CD14-positive monocyte (primary cell): ENCODE measurements around the gene ATP5PO. TPM values are rescaled to one million over a fixed set of nuclear protein-coding genes. Genes with fewer than 3 reads are reported as not detected.
A peak's percentile ranks its signal among the peaks of the same experiment; 100 is the strongest.

Experiments
- DNase-seq, 3 donors: peaks; one replicate each; pipeline ENCODE4 v3.0.0-alpha.2; 2011 to 2022
- H2AFZ ChIP-seq: 2 replicates; pipeline ENCODE4 v1.6.0; 2012; ENCODE audit warnings: mild to moderate bottlenecking, low read depth, low read length, inconsistent platforms; ENCODE audit not compliant: insufficient read depth, poor library complexity, severe bottlenecking
- H3K27ac ChIP-seq, 2 donors: 1 replicate in 1 of 2; 2 replicates in 1 of 2; pipeline ENCODE4 v1.5.1; 2012 to 2013; ENCODE audit warnings: low read length in 2 of 2, control low read depth in 1 of 2, inconsistent platforms in 1 of 2, low read depth in 1 of 2, mild to moderate bottlenecking in 1 of 2
- H3K27me3 ChIP-seq, 2 donors: one replicate each; pipeline versions ENCODE4 v1.6.0 to v1.6.1; 2011 to 2013; ENCODE audit warnings: low read length in 2 of 2; ENCODE audit not compliant: control insufficient read depth in 2 of 2, insufficient read depth in 2 of 2
- H3K36me3 ChIP-seq, 2 donors: replicated peaks in 1 of 2; 1 replicate in 1 of 2; 2 replicates in 1 of 2; pipeline versions ENCODE4 v1.5.1 to v1.6.1; 2012 to 2013; ENCODE audit warnings: low read length in 2 of 2, control low read depth in 1 of 2, inconsistent platforms in 1 of 2, mild to moderate bottlenecking in 1 of 2; ENCODE audit not compliant: insufficient read depth in 2 of 2, control insufficient read depth in 1 of 2
- H3K4me1 ChIP-seq, 2 donors: 1 replicate in 1 of 2; 2 replicates in 1 of 2; pipeline versions ENCODE4 v1.5.1 to v1.6.1; 2012 to 2013; ENCODE audit warnings: low read length in 2 of 2, control low read depth in 1 of 2, inconsistent platforms in 1 of 2, mild to moderate bottlenecking in 1 of 2, moderate library complexity in 1 of 2; ENCODE audit not compliant: insufficient read depth in 2 of 2, control insufficient read depth in 1 of 2
- H3K4me2 ChIP-seq: replicated peaks from 2 replicates; pipeline ENCODE3; 2012; ENCODE audit warnings: low read length, moderate library complexity, mild to moderate bottlenecking; ENCODE audit not compliant: poor library complexity, severe bottlenecking; ENCODE audit errors: extremely low read depth
- H3K4me3 ChIP-seq, 3 experiments: fragments of 200-600 bp in 1 of 3; sonication (generic) in 1 of 3; replicated peaks in 1 of 3; 1 replicate in 2 of 3; 2 replicates in 1 of 3; pipeline ENCODE4 v1.5.1; 2011 to 2013; ENCODE audit warnings: low read length in 3 of 3, mild to moderate bottlenecking in 3 of 3, control low read depth in 2 of 3, low read depth in 2 of 3, inconsistent platforms in 1 of 3, moderate library complexity in 1 of 3
- H3K79me2 ChIP-seq: 2 replicates; pipeline ENCODE4 v1.6.0; 2012; ENCODE audit warnings: mild to moderate bottlenecking, control low read depth, inconsistent platforms, low read length, moderate library complexity; ENCODE audit not compliant: insufficient read depth
- H3K9ac ChIP-seq: 2 replicates; pipeline ENCODE4 v1.6.0; 2017; ENCODE audit warnings: low read length, mild to moderate bottlenecking; ENCODE audit not compliant: insufficient read depth, poor library complexity, severe bottlenecking
- H3K9me3 ChIP-seq, 2 donors: replicated peaks in 1 of 2; 1 replicate in 1 of 2; 2 replicates in 1 of 2; pipeline versions ENCODE4 v1.5.1 to v1.6.1; 2012 to 2013; ENCODE audit warnings: low read length in 2 of 2, control low read depth in 1 of 2; ENCODE audit not compliant: control insufficient read depth in 1 of 2, insufficient read depth in 1 of 2
- H4K20me1 ChIP-seq: 2 replicates; pipeline ENCODE4 v1.6.0; 2012; ENCODE audit warnings: mild to moderate bottlenecking, low read length, control low read depth, moderate library complexity; ENCODE audit not compliant: insufficient read depth
- H3K27ac Mint-ChIP-seq, 7 donors: one replicate each; pipeline ENCODE4 v1.8.0; 2020; ENCODE audit warnings: mild to moderate bottlenecking in 7 of 7, mixed read lengths in 7 of 7, moderate library complexity in 6 of 7, inconsistent platforms in 2 of 7
- H3K27me3 Mint-ChIP-seq, 3 donors: one replicate each; pipeline ENCODE4 v1.8.0; 2021 to 2022; ENCODE audit warnings: low read depth in 3 of 3, mild to moderate bottlenecking in 3 of 3, mixed read lengths in 3 of 3, moderate library complexity in 3 of 3, inconsistent platforms in 1 of 3
- H3K36me3 Mint-ChIP-seq, 2 donors: one replicate each; pipeline ENCODE4 v1.8.0; 2020; ENCODE audit warnings: mixed read lengths in 2 of 2, inconsistent platforms in 1 of 2, mild to moderate bottlenecking in 1 of 2
- H3K4me1 Mint-ChIP-seq: one replicate; pipeline ENCODE4 v1.8.0; 2020; ENCODE audit warnings: mild to moderate bottlenecking, mixed read lengths
- H3K4me3 Mint-ChIP-seq, 2 donors: one replicate each; pipeline ENCODE4 v1.8.0; 2020; ENCODE audit warnings: mild to moderate bottlenecking in 2 of 2, mixed read lengths in 2 of 2, moderate library complexity in 1 of 2
- H3K9me3 Mint-ChIP-seq, 7 donors: one replicate each; pipeline ENCODE4 v1.8.0; 2020 to 2022; ENCODE audit warnings: mixed read lengths in 7 of 7, mild to moderate bottlenecking in 6 of 7, moderate library complexity in 6 of 7, inconsistent platforms in 2 of 7
- whole genome bisulfite sequencing: methylation state at CpG from one replicate; pipeline ENCODE4 v1.1.5; 2013; ENCODE audit warnings: missing lambda C conversion rate; ENCODE audit not compliant: insufficient coverage; 5-methylcytosine and 5-hydroxymethylcytosine counted together
- intact Hi-C, 2 donors: fragments of 100-400 bp; cut with micrococcal nuclease; formaldehyde crosslinking; loops; one replicate each; pipeline versions ENCODE4 v1.15.0 to v1.15.1; 2023
- polyA plus RNA-seq, 3 donors: library from polyadenylated mRNA; depleted of rRNA in 1 of 3; unstranded in 2 of 3; stranded (reverse) in 1 of 3; fragments of 300-500 nt in 2 of 3; fragments of >200 nt in 1 of 3; fragmentation: Illumina TruSeq in 2 of 3; gene quantifications; 1 replicate in 2 of 3; 2 replicates in 1 of 3; pipeline ENCODE4 v1.2.3, GENCODE V29; 2012 to 2021
- TF ChIP-seq, protein P1 (sequence below): fragments of 200-600 bp; IDR thresholded peaks from one replicate; pipeline ENCODE4 v1.8.0; 2022; ENCODE audit warnings: antibody characterized with exemption, mild to moderate bottlenecking

Gene ATP5PO
- polyA plus RNA-seq, 3 donors, result 153 to 397 (median 393) TPM

DNA sequence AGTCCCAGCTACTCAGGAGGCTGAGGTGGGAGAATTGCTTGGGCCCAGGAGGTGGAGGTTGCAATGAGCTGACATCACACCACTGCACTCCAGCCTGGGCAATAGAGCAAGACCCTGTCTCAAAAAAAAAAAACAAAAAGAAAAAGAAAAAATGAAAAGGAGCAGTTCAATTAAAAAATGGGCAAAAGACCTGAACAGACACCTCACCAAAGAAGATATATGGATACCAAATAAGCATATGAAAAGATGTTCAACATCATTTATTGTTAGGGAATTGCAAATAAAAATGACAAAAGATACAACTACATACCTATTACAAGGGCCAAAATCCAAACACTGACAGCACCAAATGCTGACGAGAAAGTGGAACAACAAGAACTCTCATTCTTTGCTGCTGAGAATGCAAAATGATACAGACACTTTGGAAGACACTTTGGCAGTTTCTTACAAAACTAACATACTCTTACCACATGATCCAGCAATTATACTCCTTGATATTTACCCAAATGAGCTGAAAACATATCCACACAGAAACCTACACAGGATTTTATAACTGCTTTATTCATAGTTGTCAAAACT, 28.7 kb upstream of the ATP5PO start:
- Mint-ChIP-seq H3K27me3 (peaks cover 0 to 2% (median 2%) of the 10 kb centered on the region in 3 donors), H3K9me3 (peaks cover 0 to 9% (median 3%) of the 10 kb centered on the region in 7 donors), H3K4me1 (peaks cover 43% of the 10 kb centered on the region), H3K4me3 (no peak overlapping the region), H3K36me3 (peaks cover under 1 to 9% of the 10 kb centered on the region in 2 donors), H3K27ac (peak overlapping the region in 1 of 7 donors; percentile 22)
- intact Hi-C loops, result loop anchor here in 1 of 2 donors (10.0 kb wide), 1 partner anchor 81 kb away; no protein-coding TSS in a partner anchor
- H4K20me1 ChIP-seq, result no peaks in the 10 kb centered on the region
- 100% methylated on average over 1 of the region's 1 CpG for WGBS
- H3K9me3 ChIP-seq, result no peaks in the 10 kb centered on the region
- no peak overlapping the region for H3K27ac ChIP-seq
- H3K36me3 ChIP-seq, result no peaks in the 10 kb centered on the region
- H3K4me1 ChIP-seq, result peaks cover 21 to 29% of the 10 kb centered on the region in 2 donors
- no peaks in the 10 kb centered on the region for H3K79me2 ChIP-seq
- H3K27me3 ChIP-seq, result no peaks in the 10 kb centered on the region
- no peak overlapping the region for H3K4me2 ChIP-seq
- no peak overlapping the region for H2AFZ ChIP-seq
- no peak overlapping the region for H3K4me3 ChIP-seq
- no peak for DNase-seq
- TF ChIP-seq, protein P1, sequence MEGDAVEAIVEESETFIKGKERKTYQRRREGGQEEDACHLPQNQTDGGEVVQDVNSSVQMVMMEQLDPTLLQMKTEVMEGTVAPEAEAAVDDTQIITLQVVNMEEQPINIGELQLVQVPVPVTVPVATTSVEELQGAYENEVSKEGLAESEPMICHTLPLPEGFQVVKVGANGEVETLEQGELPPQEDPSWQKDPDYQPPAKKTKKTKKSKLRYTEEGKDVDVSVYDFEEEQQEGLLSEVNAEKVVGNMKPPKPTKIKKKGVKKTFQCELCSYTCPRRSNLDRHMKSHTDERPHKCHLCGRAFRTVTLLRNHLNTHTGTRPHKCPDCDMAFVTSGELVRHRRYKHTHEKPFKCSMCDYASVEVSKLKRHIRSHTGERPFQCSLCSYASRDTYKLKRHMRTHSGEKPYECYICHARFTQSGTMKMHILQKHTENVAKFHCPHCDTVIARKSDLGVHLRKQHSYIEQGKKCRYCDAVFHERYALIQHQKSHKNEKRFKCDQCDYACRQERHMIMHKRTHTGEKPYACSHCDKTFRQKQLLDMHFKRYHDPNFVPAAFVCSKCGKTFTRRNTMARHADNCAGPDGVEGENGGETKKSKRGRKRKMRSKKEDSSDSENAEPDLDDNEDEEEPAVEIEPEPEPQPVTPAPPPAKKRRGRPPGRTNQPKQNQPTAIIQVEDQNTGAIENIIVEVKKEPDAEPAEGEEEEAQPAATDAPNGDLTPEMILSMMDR, result no peak
- H3K9ac ChIP-seq, result no peak overlapping the region

DNA sequence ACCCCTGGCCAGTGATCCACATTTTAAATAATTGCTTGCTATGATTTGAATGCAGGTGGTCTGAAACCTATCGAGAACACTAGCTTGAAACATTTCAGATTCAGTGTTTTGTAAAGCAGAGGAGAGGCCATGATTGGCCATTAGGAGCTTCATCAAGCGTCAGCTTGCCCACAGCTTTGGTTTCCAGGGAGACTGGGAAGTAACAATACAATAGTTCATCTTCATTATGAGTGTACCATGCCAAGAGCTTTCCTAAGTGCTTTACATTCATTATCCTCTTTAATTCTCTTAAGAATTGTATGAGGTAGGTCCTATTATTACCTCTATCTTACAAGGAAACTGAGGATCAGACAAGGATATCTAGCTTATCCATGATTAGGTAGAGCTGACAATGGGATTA, 27.7 kb upstream of the ATP5PO start:
- intact Hi-C loops, result loop anchor here in 1 of 2 donors (10.0 kb wide), 1 partner anchor 82 kb away; no protein-coding TSS in a partner anchor
- no peak for DNase-seq
- Histone ChIP-seq H3K9me3 (no peaks in the 10 kb centered on the region), H4K20me1 (no peaks in the 10 kb centered on the region), H3K27ac (no peak overlapping the region), H3K79me2 (no peaks in the 10 kb centered on the region), H3K4me3 (no peak overlapping the region), H3K4me1 (peaks cover 11 to 21% of the 10 kb centered on the region in 2 donors), H2AFZ (no peak overlapping the region), H3K27me3 (no peaks in the 10 kb centered on the region), H3K36me3 (no peaks in the 10 kb centered on the region), H3K4me2 (no peak overlapping the region), H3K9ac (no peak overlapping the region)
- no CpG with 5 or more reads among the region's 2 CpGs for WGBS
- Mint-ChIP-seq H3K27me3 (peaks cover 0 to 2% (median 2%) of the 10 kb centered on the region in 3 donors), H3K4me3 (no peak overlapping the region), H3K9me3 (peaks cover 0 to 7% (median 3%) of the 10 kb centered on the region in 7 donors), H3K27ac (no peak overlapping the region), H3K36me3 (peaks cover 0 to 4% of the 10 kb centered on the region in 2 donors), H3K4me1 (peaks cover 37% of the 10 kb centered on the region)
- TF ChIP-seq, protein P1, result no peak
